HEK293 (cell line): ENCODE data around the gene FGFR3.

Experiments used
- CTCF ChIA-PET: fragments of 350-600 bp; formaldehyde crosslinking; extraction: SDS; loops from one replicate; lab custom pipeline; 2021; ENCODE audit warnings: antibody characterized with exemption; lab: Yijun Ruan, JAX
- POLR2A ChIA-PET: fragments of 300-600 bp; formaldehyde crosslinking; extraction: SDS; loops from one replicate; lab custom pipeline; 2020; ENCODE audit warnings: antibody characterized with exemption, inconsistent platforms; lab: Yijun Ruan, JAX
- H3K27ac ChIP-seq: fragments of 200-500 bp; sonication (Bioruptor generic); 2 replicates; pipeline ENCODE4 v1.5.1; 2014; ENCODE audit warnings: low read depth, low read length, control low read depth, inconsistent platforms; ENCODE audit errors: extremely low read depth
- H3K36me3 ChIP-seq, 2 experiments: fragments of 200-500 bp in 1 of 2; sonication (Bioruptor generic) in 1 of 2; 1 replicate in 1 of 2; 2 replicates in 1 of 2; pipeline ENCODE4 v1.5.1; 2014 to 2017; ENCODE audit warnings: inconsistent platforms in 2 of 2, low read length in 2 of 2; ENCODE audit not compliant: control insufficient read depth in 2 of 2, insufficient read depth in 1 of 2
- H3K4me1 ChIP-seq: fragments of 200-500 bp; sonication (Bioruptor generic); 2 replicates; pipeline ENCODE4 v1.5.1; 2014; ENCODE audit warnings: mild to moderate bottlenecking, low read length, inconsistent platforms; ENCODE audit not compliant: control insufficient read depth, insufficient read depth
- H3K4me3 ChIP-seq: 2 replicates; pipeline ENCODE4 v1.5.1; 2011; ENCODE audit warnings: low read depth, mild to moderate bottlenecking, control low read depth, low read length, moderate library complexity
- H3K9me3 ChIP-seq: fragments of 200-500 bp; sonication (Bioruptor generic); 2 replicates; pipeline ENCODE4 v1.5.1; 2014; ENCODE audit warnings: low read depth, low read length, inconsistent platforms; ENCODE audit not compliant: control insufficient read depth, insufficient read depth
- FEZF1 ChIP-seq: fragments of 450-650 bp; formaldehyde crosslinking; IDR thresholded peaks from 2 replicates; pipeline ENCODE4 v1.5.1; 2016; ENCODE audit warnings: missing biosample characterization, missing genetic modification characterization
- KLF8 ChIP-seq: fragments of 450-650 bp; formaldehyde crosslinking; IDR thresholded peaks from 2 replicates; pipeline ENCODE4 v1.5.1; 2016; ENCODE audit warnings: missing biosample characterization, missing genetic modification characterization
- SALL2 ChIP-seq: fragments of 450-650 bp; formaldehyde crosslinking; IDR thresholded peaks from 2 replicates; pipeline ENCODE4 v1.5.0; 2017; ENCODE audit warnings: missing biosample characterization, mild to moderate bottlenecking, missing genetic modification characterization, borderline replicate concordance
- ZNF23 ChIP-seq: fragments of 450-650 bp; formaldehyde crosslinking; IDR thresholded peaks from 2 replicates; pipeline ENCODE4 v1.5.1; 2016; ENCODE audit warnings: missing biosample characterization, missing genetic modification characterization, borderline replicate concordance
- ZNF311 ChIP-seq: fragments of 450-650 bp; formaldehyde crosslinking; IDR thresholded peaks from 2 replicates; pipeline ENCODE4 v1.5.1; 2017; ENCODE audit warnings: missing biosample characterization, missing genetic modification characterization, borderline replicate concordance
- ZNF404 ChIP-seq: fragments of 450-650 bp; formaldehyde crosslinking; IDR thresholded peaks from 2 replicates; pipeline ENCODE4 v1.5.1; 2017; ENCODE audit warnings: missing biosample characterization, missing genetic modification characterization
- ZNF426 ChIP-seq: fragments of 450-650 bp; formaldehyde crosslinking; IDR thresholded peaks from 2 replicates; pipeline ENCODE4 v1.5.1; 2017; ENCODE audit warnings: missing biosample characterization, missing genetic modification characterization, mild to moderate bottlenecking, inconsistent platforms, moderate library complexity
- ZNF629 ChIP-seq: fragments of 450-650 bp; formaldehyde crosslinking; IDR thresholded peaks from 2 replicates; pipeline ENCODE4 v1.5.1; 2017; ENCODE audit warnings: missing biosample characterization, missing genetic modification characterization
- ZNF658 ChIP-seq: fragments of 450-650 bp; formaldehyde crosslinking; IDR thresholded peaks from 2 replicates; pipeline ENCODE4; 2016; ENCODE audit warnings: missing biosample characterization, missing genetic modification characterization
- ZNF664 ChIP-seq: fragments of 450-650 bp; formaldehyde crosslinking; IDR thresholded peaks from 2 replicates; pipeline ENCODE4 v1.5.1; 2016; ENCODE audit warnings: missing biosample characterization, missing genetic modification characterization
- ZNF701 ChIP-seq: fragments of 450-650 bp; formaldehyde crosslinking; IDR thresholded peaks from 2 replicates; pipeline ENCODE4 v1.5.1; 2016; ENCODE audit warnings: missing biosample characterization, missing genetic modification characterization
- ZNF707 ChIP-seq: fragments of 450-650 bp; formaldehyde crosslinking; IDR thresholded peaks from 2 replicates; pipeline ENCODE4 v1.5.1; 2016; ENCODE audit warnings: missing biosample characterization, missing genetic modification characterization
- ZSCAN4 ChIP-seq: fragments of 450-650 bp; formaldehyde crosslinking; IDR thresholded peaks from 2 replicates; pipeline ENCODE4 v1.5.1; 2017; ENCODE audit warnings: missing biosample characterization, missing genetic modification characterization
- TF ChIP-seq, protein P1 (sequence below): fragments of 450-650 bp; formaldehyde crosslinking; IDR thresholded peaks from 2 replicates; pipeline ENCODE4; 2016; ENCODE audit warnings: missing biosample characterization, missing genetic modification characterization
- TF ChIP-seq, protein P2 (sequence below): fragments of 450-650 bp; formaldehyde crosslinking; IDR thresholded peaks from 2 replicates; pipeline ENCODE4 v1.5.1; 2016; ENCODE audit warnings: missing biosample characterization, missing genetic modification characterization
- TF ChIP-seq, protein P3 (sequence below): fragments of 450-650 bp; formaldehyde crosslinking; IDR thresholded peaks from 2 replicates; pipeline ENCODE4 v1.5.1; 2016; ENCODE audit warnings: missing biosample characterization, missing genetic modification characterization

Gene FGFR3

DNA sequence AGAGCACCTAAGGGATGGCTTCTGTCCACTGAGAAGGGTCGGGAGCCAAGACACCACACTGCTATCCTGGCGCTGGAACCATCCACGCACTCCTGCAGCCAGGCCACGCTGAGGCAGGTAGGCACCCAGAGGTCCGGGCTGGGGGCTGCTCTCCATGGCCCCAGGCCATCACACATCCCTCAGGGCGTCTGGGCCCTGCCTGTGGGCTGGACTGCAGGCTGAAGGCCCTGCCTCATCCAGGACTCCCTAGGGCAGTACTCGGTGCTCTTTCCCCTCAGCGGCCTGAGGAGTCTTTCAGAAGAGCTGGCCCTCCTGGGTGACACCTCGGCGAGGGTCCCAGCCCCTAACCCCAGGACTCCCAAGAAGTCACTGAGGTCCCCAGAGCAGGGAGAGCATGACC, 17.7 kb downstream of the FGFR3 start:
- H3K36me3 ChIP-seq, result peaks cover 0 to 50% of the 10 kb centered on the region in 2 experiments; a peak in 1 of 3 replicates
- no peaks in the 10 kb centered on the region for H3K9me3 ChIP-seq
- TF ChIP-seq ZNF664 (tag by site-specific recombination) (no peak), ZSCAN4 (tag by site-specific recombination) (no peak), ZNF23 (no peak), ZNF311 (tag by site-specific recombination) (no peak), ZNF701 (tag by site-specific recombination) (no peak), ZNF658 (tag by site-specific recombination) (no peak), ZNF404 (tag by site-specific recombination) (no peak), FEZF1 (no peak)
- TF ChIP-seq, protein P1, sequence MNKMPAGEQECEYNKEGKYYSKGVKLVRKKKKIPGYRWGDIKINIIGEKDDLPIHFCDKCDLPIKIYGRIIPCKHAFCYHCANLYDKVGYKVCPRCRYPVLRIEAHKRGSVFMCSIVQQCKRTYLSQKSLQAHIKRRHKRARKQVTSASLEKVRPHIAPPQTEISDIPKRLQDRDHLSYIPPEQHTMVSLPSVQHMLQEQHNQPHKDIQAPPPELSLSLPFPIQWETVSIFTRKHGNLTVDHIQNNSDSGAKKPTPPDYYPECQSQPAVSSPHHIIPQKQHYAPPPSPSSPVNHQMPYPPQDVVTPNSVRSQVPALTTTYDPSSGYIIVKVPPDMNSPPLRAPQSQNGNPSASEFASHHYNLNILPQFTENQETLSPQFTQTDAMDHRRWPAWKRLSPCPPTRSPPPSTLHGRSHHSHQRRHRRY (tag by site-specific recombination), result no peak
- no peak overlapping the region for H3K27ac ChIP-seq
- ChIA-PET POLR2A (interaction anchor here (0.5 to 2.8 kb wide), 2 partner anchors 62 kb away, joined by 3 to 7 read pairs; no protein-coding TSS in a partner anchor), CTCF (interaction anchor here (0.7 to 7.9 kb wide), 12 partner anchors 13 to 147 kb away, joined by 3 to 148 read pairs (median 5); no protein-coding TSS in a partner anchor)
- H3K4me3 ChIP-seq, result no peak overlapping the region
- H3K4me1 ChIP-seq, result no peaks in the 10 kb centered on the region

GRCh38 chr4:1812720-1813119, 19.6 kb downstream of the FGFR3 start:
- no peak overlapping the region for H3K27ac ChIP-seq
- POLR2A ChIA-PET, result interaction anchor here (1.1 kb wide), 1 partner anchor 64 kb away, joined by 6 read pairs; no protein-coding TSS in a partner anchor
- TF ChIP-seq ZNF629 (tag by site-specific recombination), result no peak
- TF ChIP-seq ZNF426 (tag by site-specific recombination), result no peak
- no peak for TF ChIP-seq KLF8
- TF ChIP-seq, protein P2, sequence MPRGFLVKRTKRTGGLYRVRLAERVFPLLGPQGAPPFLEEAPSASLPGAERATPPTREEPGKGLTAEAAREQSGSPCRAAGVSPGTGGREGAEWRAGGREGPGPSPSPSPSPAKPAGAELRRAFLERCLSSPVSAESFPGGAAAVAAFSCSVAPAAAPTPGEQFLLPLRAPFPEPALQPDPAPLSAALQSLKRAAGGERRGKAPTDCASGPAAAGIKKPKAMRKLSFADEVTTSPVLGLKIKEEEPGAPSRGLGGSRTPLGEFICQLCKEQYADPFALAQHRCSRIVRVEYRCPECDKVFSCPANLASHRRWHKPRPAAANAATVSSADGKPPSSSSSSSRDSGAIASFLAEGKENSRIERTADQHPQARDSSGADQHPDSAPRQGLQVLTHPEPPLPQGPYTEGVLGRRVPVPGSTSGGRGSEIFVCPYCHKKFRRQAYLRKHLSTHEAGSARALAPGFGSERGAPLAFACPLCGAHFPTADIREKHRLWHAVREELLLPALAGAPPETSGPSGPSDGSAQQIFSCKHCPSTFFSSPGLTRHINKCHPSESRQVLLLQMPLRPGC (tag by site-specific recombination), result no peak
- TF ChIP-seq, protein P3, sequence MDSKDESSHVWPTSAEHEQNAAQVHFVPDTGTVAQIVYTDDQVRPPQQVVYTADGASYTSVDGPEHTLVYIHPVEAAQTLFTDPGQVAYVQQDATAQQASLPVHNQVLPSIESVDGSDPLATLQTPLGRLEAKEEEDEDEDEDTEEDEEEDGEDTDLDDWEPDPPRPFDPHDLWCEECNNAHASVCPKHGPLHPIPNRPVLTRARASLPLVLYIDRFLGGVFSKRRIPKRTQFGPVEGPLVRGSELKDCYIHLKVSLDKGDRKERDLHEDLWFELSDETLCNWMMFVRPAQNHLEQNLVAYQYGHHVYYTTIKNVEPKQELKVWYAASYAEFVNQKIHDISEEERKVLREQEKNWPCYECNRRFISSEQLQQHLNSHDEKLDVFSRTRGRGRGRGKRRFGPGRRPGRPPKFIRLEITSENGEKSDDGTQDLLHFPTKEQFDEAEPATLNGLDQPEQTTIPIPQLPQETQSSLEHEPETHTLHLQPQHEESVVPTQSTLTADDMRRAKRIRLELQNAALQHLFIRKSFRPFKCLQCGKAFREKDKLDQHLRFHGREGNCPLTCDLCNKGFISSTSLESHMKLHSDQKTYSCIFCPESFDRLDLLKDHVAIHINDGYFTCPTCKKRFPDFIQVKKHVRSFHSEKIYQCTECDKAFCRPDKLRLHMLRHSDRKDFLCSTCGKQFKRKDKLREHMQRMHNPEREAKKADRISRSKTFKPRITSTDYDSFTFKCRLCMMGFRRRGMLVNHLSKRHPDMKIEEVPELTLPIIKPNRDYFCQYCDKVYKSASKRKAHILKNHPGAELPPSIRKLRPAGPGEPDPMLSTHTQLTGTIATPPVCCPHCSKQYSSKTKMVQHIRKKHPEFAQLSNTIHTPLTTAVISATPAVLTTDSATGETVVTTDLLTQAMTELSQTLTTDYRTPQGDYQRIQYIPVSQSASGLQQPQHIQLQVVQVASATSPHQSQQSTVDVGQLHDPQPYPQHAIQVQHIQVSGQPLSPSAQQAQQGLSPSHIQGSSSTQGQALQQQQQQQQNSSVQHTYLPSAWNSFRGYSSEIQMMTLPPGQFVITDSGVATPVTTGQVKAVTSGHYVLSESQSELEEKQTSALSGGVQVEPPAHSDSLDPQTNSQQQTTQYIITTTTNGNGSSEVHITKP (tag by site-specific recombination), result no peak
- TF ChIP-seq SALL2 (tag by site-specific recombination), result no peak
- no peak for TF ChIP-seq ZNF707 (tag by site-specific recombination)
- TF ChIP-seq, all 188 proteins: peak for 0
- CTCF ChIA-PET, result interaction anchor here (7.9 kb wide), 1 partner anchor 66 kb away, joined by 148 read pairs; no protein-coding TSS in a partner anchor
- no peaks in the 10 kb centered on the region for H3K4me1 ChIP-seq
- H3K36me3 ChIP-seq, result peaks cover 0 to 53% of the 10 kb centered on the region in 2 experiments; a peak in 2 of 3 replicates
- no peak overlapping the region for H3K4me3 ChIP-seq
- no peaks in the 10 kb centered on the region for H3K9me3 ChIP-seq
